Left lobe of liver (tissue), 2 donors: ENCODE data around the gene DUOX2. TPM values are rescaled to one million over a fixed set of nuclear protein-coding genes. Genes with fewer than 3 reads are reported as not detected.
A peak's percentile ranks its signal among the peaks of the same experiment; 100 is the strongest.
"Not testable (repeated sequence)": the region's sequence is repeated elsewhere in the genome, so short reads cannot be mapped to it uniquely, and the experiment has no call there.

Source experiments
- ATAC-seq: fragments of 200-7000 bp; cut with Tn5 transposase; one replicate; pipeline ENCODE4 v1.9.1; 2020; ENCODE audit warnings: mild to moderate bottlenecking, moderate library complexity
- DNase-seq: peaks from one replicate; pipeline ENCODE4 v3.0.0-alpha.2; 2020; ENCODE audit warnings: low spot score
- total RNA-seq: library from RNA; stranded (reverse); gene quantifications from one replicate; pipeline ENCODE4 v1.2.1, GENCODE V29; 2021
- donor health status: DM: no; HTN: no; CAD: no; lungs with moderate emphysema.
- donor health status: DM: no; HTN: yes; CAD: no.

Gene DUOX2
- total RNA-seq, 1 donor from 2014 or later: 0.10 TPM

- DNase-seq, ATAC-seq: not testable (repeated sequence)
Observed at GRCh38 chr15:45104170-45104569, 9.8 kb downstream of the DUOX2 start.

DNA sequence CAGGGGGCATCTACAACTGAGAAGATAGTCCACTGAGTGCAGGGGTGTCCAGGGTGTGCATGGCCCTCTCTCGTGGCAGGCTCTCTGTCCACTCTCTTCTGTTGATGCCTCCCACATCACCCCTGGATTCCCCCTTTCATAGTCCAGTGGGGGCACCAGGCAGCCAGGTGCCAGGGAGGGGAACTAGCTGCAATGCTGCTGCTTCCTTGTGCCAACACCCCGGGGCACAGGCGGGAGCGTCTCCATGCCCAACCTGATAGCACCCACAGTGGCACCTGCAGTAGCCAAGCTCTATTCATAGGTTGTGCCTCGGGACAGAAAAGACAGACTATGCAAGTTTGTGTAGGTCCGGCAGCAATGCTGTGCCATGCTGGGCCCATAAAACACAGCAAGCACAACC, 11.7 kb downstream of the DUOX2 start:
- ATAC-seq (no peak), DNase-seq (no peak)

GRCh38 chr15:45101749-45102148, 12.2 kb downstream of the DUOX2 start:
- no peak for DNase-seq
- no peak for ATAC-seq

- no peak for ATAC-seq
- DNase-seq: no peak
Observed at GRCh38 chr15:45100884-45101625, 12.9 kb downstream of the DUOX2 start.

DNA sequence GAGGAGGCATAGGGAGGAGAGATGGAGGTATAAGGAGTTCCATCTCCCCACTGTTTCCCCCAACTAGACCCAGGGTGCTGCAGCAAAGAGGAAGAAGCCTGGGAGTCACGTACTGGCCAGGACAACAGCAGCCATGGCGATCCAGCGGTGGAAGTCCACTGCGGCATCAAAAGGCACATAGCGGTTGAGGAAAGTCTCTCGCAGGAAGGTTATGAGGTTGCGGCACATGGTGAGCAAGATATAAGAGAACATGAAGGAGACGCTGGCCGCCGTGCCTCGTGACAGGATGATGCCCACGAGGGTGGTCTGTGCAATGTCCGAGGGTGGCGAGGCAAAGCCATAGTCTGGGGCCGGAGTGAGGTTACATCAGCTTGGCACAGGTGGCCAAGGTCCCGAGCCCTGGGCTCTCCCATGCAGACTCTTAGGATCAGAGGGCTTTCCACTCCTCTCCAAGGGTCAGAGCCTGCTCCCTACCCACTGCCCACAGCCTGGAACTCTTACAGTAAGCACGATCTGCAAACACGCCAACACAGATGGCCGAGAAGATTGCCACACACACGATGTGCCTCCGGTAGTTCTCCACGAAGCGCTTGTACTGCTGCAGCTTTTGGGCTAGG, 14.3 kb downstream of the DUOX2 start:
- ATAC-seq: no peak
- no peak for DNase-seq

DNA sequence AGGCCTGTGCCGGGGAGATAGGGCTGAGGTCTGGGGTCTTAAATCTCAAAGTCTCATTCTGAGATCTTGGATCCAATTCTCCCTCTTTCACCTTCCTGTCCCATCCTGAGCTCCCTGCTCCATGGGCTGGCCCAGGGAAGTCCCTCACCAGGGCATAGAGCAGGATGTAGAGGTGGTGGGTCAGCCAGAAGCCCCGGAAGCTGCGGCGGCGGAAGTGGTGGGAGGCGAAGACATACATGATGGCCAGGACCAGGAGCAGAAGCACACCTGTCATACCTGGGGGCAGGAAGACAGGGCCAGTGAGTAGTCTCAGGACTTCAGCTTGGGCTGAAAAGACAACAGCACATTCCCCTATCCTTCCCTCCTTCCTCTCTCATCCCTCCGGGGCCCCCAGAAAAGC, 16.5 kb downstream of the DUOX2 start:
- no peak for ATAC-seq
- DNase-seq: no peak

DNA sequence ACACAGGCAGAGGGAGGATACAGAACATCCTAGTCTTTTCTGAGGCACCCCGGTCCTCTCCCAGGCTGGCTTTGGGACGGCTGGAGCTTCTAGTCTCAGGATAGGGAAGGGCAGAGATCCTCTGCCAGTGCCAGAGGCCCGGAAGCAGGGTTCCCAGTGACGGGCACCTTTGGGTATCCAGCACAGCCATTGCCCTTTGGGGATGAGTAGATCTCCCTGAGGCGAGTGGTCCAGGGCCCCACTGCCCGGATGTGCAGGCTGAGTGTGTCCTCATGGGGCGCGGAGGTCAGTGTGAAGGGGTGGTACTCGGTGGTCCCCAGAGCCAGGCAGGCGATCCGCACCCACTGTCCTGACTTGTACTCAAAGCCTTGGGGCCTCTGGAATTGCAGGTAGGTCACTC, 18.3 kb downstream of the DUOX2 start:
- ATAC-seq: no peak

DNA sequence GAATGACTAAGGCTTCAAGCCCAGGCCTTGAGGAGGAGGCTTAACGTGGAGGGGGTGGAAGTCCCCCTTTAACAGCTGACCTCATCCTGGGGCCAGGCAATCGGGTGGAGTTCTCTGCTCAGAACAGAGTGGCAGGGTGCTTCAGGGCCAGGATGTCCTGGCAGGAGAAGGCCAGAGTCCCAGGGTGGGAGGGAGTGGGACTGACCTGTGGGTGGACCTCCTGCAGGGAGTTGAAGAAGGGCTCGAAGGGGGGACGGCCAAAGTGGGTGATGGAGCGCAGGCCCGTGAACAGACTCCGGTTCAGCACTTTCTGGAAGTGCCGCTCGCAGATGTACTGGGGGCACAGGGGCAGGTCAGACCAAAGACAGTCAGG, 19.6 kb downstream of the DUOX2 start:
- DNase-seq (no peak), ATAC-seq (no peak)

More for the DNA sequence above, 18.3 kb downstream of the DUOX2 start:
- DNase-seq: no peak

GRCh38 chr15:45093622-45094357, 20.2 kb downstream of the DUOX2 start:
- DNase-seq: no peak
- no peak for ATAC-seq

- DNase-seq (no peak), ATAC-seq (no peak)
Observed at GRCh38 chr15:45093013-45093412, 21.0 kb downstream of the DUOX2 start.

DNA sequence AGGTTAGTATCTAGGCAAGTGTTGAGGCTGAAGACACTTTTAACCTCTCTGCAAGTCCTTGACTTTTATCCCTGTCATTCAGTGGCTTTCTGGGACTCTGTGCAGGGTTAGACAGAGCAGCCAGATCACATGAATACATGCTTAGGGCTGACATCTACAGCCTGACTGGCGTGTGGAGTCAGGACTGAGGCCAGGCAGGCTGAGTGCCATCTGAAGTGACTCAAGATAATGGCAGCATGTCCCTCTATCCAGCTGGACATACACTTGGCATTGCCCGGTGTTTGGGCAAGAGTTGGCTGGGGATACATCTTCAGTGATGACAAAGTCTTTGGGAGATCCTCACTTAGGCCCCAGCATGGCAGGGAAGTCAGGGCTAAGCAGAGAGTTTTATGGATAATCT, 22.4 kb downstream of the DUOX2 start:
- DNase-seq: no peak
- no peak for ATAC-seq

DNA sequence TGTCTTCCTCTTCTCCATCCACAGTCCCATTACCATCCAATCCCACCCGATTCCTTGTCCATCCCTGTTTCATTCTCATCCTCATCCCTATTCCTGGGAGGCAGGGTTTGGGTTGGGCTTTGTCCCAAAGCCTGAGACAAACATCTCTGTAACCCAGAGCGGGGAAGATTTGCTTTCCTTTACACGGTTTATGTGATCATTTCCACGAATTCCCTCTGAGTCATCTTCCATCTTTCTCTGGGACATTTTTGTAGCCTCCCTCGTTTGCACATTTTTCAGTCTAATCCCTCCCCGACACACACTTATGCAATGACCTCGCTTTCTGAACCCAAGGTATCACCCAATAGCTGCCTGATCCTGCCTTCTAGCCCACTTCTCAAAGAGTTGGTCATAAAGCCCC, 22.8 kb downstream of the DUOX2 start:
- ATAC-seq: no peak

DNA sequence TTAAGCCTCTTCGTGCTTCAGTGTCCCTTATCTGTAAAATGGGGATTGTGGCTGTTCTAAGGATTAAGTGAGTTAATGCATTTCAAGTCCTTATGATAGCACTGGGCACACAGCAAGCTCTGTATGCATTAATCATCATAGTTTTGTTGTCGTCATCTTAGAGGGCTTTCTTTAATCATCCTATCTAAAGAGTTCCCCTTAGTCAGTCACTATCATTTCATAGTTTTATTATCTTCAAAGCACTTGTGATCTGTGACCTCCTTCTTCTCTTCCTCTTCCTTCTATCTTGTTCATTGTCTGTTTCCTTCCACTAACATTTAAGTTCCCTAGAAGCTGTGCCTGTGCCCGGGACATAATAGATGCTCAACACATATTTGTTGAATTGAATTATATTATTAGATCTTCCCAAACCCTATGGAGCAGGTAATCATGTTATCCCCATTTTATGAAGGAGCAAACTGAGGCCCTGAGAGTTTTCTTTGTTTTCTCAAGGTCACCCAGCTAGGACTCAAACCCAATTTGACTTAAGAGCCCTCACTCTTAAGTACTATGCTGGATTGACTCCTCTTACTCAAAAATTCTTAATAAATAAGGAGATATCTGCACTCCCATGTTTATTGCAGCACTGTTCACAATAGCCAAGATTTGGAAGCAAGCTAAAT, 24.1 kb downstream of the DUOX2 start:
- ATAC-seq: no peak
- DNase-seq: no peak

More for the DNA sequence above, 22.8 kb downstream of the DUOX2 start:
- no peak for DNase-seq

- no peak for DNase-seq
- ATAC-seq: peak; percentile 46
Observed at GRCh38 chr15:45088801-45089711, 24.9 kb downstream of the DUOX2 start.

GRCh38 chr15:45087513-45087912, 26.5 kb downstream of the DUOX2 start:
- DNase-seq (no peak), ATAC-seq (no peak)

DNA sequence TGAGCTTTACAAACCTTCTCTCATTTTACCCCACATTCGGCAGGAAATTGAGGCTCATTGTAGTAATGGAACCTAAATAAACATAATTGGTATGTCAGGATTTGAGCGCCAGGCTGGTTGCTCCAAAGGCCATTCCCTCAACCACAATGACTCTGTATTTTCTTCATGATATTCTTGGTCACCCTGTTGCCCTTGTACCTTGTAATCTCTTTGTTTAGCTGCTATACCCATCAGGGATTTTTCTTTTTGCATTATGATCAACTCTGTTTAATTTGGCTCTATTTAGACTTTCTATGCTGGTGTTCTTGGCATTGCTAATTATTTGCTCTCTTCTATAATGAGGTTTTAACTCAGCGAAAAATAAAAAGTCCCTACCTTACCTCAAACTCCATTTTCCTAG, 29.8 kb downstream of the DUOX2 start:
- no peak for DNase-seq
- ATAC-seq: no peak

DNA sequence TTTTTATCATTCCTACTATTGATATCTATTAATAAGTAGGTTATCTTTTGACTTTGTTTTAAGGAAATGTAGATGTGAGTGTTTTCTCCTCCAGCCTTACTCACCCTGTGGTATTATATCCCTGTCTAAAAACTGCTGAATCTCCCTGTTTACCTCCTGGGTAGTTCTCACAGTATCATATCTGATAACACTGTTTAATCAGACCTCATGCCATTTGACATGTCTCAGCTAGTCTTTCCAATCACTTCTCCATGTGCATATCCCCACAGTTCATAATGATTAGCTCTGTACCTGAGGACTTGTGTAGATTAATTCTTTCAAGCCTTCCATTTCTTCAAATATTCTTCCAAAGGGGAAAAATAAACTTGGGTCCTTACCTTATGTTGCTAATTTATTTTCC, 30.7 kb downstream of the DUOX2 start:
- no peak for DNase-seq
- ATAC-seq: peak; percentile 47

DNA sequence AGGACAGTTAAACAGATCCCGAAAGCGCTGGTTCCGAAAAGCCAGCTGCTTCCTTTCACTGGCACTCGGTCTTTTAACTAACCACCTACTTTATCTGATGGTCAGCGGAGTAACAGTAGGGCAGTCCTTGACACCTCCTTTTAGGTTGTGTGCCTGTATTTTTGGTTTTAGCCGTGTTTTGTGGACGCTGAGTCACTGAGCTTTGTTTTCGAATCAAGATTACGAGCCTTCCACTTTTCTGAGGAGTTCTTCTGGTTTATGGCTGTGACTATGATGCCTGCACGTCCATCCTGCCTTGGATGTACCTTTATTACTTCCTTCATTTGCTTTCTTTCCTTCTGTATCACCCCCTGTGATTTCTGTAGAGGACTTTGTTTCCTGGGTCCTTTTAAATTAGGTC, 31.6 kb downstream of the DUOX2 start:
- DNase-seq, ATAC-seq: not testable (repeated sequence)

- peak; percentile 57 for ATAC-seq
- not testable (repeated sequence) for DNase-seq
Observed at GRCh38 chr15:45080593-45080992, 33.4 kb downstream of the DUOX2 start.

DNA sequence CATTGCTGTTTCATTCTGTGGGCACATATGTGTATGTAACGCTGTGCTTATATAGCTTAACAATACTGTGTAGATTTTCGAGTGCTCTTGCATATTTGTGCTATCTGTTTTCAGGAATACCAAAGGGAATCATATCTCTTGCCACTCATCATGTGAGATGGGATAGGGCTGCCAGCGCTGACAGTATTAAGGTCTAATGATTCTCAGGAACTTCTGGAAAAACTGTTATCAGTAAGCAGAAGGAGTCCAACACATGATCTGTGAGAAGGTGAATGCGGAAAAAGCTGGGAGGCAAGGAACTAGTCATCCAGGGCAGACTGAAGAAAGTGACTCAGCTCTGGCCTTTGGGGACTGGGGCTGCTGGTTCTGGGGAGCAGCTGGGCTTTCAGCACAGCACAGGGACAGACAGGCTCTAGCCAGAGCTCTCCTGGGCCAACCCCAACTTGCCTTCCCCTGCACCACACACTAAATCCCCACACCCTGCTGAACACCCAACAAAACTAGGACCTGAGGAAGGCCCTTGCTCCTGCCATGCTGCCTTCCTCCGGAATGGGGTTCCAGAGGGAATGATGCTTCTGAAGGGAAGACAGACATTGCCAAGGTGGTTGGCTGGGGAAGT, 34.2 kb downstream of the DUOX2 start:
- ATAC-seq, DNase-seq: not testable (repeated sequence)
